Esophagus squamous epithelium (tissue), 4 donors: ENCODE measurements around the gene DDX51.

Source experiments
- POLR2A ChIP-seq, 4 donors: fragments of 450-650 bp; IDR thresholded peaks; one replicate each; pipeline ENCODE4 v1.6.1; 2017; ENCODE audit warnings: antibody characterized with exemption in 4 of 4, mild to moderate bottlenecking in 4 of 4, moderate library complexity in 3 of 4
- TF ChIP-seq, protein P1 (sequence below), 6 experiments: fragments of 450-650 bp in 4 of 6; fragments of 200-600 bp in 2 of 6; sonication (generic) in 2 of 6; IDR thresholded peaks; one replicate each; pipeline ENCODE4 v1.5.1; 2016 to 2019; ENCODE audit warnings: antibody characterized with exemption in 6 of 6, mild to moderate bottlenecking in 4 of 6, moderate library complexity in 4 of 6

GRCh38 chr12:132124766-132125425 lies 19.2 kb downstream of the DDX51 start:
- TF ChIP-seq, protein P1, sequence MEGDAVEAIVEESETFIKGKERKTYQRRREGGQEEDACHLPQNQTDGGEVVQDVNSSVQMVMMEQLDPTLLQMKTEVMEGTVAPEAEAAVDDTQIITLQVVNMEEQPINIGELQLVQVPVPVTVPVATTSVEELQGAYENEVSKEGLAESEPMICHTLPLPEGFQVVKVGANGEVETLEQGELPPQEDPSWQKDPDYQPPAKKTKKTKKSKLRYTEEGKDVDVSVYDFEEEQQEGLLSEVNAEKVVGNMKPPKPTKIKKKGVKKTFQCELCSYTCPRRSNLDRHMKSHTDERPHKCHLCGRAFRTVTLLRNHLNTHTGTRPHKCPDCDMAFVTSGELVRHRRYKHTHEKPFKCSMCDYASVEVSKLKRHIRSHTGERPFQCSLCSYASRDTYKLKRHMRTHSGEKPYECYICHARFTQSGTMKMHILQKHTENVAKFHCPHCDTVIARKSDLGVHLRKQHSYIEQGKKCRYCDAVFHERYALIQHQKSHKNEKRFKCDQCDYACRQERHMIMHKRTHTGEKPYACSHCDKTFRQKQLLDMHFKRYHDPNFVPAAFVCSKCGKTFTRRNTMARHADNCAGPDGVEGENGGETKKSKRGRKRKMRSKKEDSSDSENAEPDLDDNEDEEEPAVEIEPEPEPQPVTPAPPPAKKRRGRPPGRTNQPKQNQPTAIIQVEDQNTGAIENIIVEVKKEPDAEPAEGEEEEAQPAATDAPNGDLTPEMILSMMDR (IDR thresholded peaks at IDR 0.05) = no peak
- TF ChIP-seq POLR2A (IDR thresholded peaks at IDR 0.05) = no peak
